HEK293T (cell line): ENCODE measurements around the gene STX3.

ENCODE experiments used
- BHLHE40 ChIP-seq: fragments of 450-650 bp; IDR thresholded peaks from 2 replicates; pipeline ENCODE4 v1.6.1; 2016; ENCODE audit warnings: mild to moderate bottlenecking, moderate library complexity, borderline replicate concordance
- ELF4 ChIP-seq: fragments of 450-650 bp; IDR thresholded peaks from 2 replicates; pipeline ENCODE4 v1.6.1; 2017; ENCODE audit warnings: antibody characterized with exemption
- FOXA1 ChIP-seq: fragments of 450-650 bp; IDR thresholded peaks from 2 replicates; pipeline ENCODE4 v1.6.1; 2016; ENCODE audit warnings: mild to moderate bottlenecking
- FOXK2 ChIP-seq: fragments of 450-650 bp; IDR thresholded peaks from 2 replicates; pipeline ENCODE4 v1.6.1; 2016; ENCODE audit warnings: mild to moderate bottlenecking
- FOXM1 ChIP-seq: fragments of 450-650 bp; IDR thresholded peaks from 2 replicates; pipeline ENCODE4 v1.6.1; 2017; ENCODE audit warnings: mild to moderate bottlenecking, borderline replicate concordance
- HDGF ChIP-seq: fragments of 450-650 bp; IDR thresholded peaks from 2 replicates; pipeline ENCODE4 v1.6.1; 2017; ENCODE audit warnings: antibody characterized with exemption, borderline replicate concordance
- LEF1 ChIP-seq: fragments of 450-650 bp; IDR thresholded peaks from 2 replicates; pipeline ENCODE4 v1.6.1; 2017; ENCODE audit warnings: mild to moderate bottlenecking, borderline replicate concordance
- PKNOX1 ChIP-seq: fragments of 450-650 bp; IDR thresholded peaks from 2 replicates; pipeline ENCODE4 v1.6.1; 2016
- SP1 ChIP-seq: fragments of 450-650 bp; IDR thresholded peaks from 2 replicates; pipeline ENCODE4 v1.6.1; 2017

DNA sequence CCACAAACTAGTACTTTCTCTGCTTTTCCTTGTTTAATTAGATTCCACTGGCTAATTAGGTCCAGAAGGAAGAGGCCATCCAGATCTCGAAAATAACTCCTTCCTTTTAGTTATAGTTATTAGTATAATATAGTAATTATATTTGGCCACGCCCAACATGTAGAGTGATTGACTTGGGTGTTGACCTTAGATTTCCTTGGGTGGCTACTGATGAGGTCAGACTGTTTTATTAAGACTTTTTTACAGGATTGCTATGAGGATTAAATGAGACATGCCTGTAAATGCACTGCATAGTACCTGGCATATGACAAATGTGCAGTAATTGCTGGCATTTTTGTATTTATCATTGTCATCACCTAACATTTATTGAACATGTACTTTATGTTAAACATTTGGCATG lies 26.9 kb downstream of the STX3 start:
- no peak for TF ChIP-seq FOXM1
- no peak for TF ChIP-seq SP1
- TF ChIP-seq FOXA1: no peak
- no peak for TF ChIP-seq LEF1
- no peak for TF ChIP-seq BHLHE40
- no peak for TF ChIP-seq ELF4
- TF ChIP-seq FOXK2: no peak
- no peak for TF ChIP-seq PKNOX1
- TF ChIP-seq HDGF: no peak
